Measurements from ENCODE around the gene MYH7.

DNA sequence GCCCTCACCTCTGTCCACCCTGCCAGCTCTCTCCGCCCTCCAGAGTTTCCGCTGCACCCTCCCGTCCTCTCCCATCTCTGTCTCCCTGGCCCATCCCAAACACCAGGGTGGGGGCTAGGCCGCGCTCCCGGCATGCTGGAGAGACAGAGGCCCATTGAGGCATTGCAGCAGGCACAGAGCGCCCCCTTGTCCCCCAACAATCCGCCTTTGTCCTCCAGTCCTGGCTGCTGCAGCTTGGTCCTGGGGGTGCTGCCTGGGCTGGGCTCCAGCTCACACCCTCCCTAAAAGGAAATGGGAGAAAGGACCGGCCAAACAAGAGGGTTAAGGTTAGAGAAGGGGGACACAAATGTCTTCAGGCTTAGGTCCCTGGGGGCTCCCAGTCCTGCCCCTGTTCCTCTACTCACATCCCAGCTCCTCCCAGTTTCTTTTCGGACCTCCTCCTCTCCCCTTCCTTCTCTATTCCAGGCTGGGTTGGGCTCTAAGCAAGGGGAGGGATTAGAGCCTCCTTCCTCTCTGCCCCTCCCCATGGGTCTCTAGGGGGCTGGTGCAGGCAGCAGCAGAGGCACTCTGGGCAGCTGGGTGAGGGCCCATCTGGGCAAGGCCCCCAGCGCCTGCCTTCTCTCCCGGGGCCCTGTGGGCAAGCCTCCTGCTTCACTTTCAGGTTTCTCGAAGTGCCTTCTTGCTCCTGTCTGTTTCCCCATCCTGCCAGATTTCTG, 58.8 kb downstream of the MYH7 start, which contains the start of gene CMTM5:
- TF ChIP-seq EZH2phosphoT487 (conservative IDR thresholded peaks at IDR 0.05; ENCODE audit: low read length) (no peak), CTCF (IDR thresholded peaks at IDR 0.05; ENCODE audit: insufficient read depth, low read length, poor library complexity, severe bottlenecking) (no peak)
